Testis (tissue), 2 donors: ENCODE data around the gene RNF19B.

Source experiments
- POLR2A ChIP-seq: fragments of 450-650 bp; IDR thresholded peaks from one replicate; pipeline ENCODE4 v1.6.1; 2017; ENCODE audit warnings: antibody characterized with exemption, mild to moderate bottlenecking, moderate library complexity
- TF ChIP-seq, protein P1 (sequence below), 3 experiments: fragments of 450-650 bp in 2 of 3; fragments of 200-600 bp in 1 of 3; sonication (generic) in 1 of 3; IDR thresholded peaks; one replicate each; pipeline ENCODE4 v1.5.1; 2016 to 2019; ENCODE audit warnings: antibody characterized with exemption in 3 of 3, mild to moderate bottlenecking in 2 of 3, moderate library complexity in 1 of 3

DNA sequence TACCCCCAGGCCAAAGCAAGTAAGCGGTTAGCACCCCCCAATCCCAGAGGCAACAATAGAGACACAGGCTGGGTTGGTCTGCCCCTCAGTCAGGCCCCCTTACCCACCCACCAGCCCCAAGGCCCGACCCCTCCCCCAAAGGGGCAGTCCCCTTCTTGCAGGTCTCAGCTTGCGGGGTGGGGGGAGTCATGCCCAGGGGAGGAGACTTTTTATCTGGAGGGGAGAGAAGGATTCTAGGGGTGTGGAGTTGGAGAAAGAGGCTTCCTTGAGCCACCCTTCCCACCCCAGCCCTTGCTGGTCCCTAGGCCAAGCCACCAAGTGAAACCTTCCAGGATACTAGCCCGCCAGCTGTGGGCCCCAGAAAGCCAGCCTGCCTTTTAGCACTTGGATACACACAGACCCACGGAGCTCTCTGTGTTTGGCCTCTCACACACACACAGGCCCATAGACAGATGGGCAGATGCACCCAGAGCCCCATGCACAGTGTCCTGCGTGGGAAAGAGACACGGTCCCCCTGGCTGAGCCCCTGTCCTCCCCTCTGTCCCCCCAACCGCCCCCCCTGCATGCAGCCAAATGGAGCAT is 70.5 kb downstream of the RNF19B start:
- TF ChIP-seq, protein P1, sequence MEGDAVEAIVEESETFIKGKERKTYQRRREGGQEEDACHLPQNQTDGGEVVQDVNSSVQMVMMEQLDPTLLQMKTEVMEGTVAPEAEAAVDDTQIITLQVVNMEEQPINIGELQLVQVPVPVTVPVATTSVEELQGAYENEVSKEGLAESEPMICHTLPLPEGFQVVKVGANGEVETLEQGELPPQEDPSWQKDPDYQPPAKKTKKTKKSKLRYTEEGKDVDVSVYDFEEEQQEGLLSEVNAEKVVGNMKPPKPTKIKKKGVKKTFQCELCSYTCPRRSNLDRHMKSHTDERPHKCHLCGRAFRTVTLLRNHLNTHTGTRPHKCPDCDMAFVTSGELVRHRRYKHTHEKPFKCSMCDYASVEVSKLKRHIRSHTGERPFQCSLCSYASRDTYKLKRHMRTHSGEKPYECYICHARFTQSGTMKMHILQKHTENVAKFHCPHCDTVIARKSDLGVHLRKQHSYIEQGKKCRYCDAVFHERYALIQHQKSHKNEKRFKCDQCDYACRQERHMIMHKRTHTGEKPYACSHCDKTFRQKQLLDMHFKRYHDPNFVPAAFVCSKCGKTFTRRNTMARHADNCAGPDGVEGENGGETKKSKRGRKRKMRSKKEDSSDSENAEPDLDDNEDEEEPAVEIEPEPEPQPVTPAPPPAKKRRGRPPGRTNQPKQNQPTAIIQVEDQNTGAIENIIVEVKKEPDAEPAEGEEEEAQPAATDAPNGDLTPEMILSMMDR (IDR thresholded peaks at IDR 0.05), result no peak
- TF ChIP-seq POLR2A, result no peak
